Measurements from ENCODE around the gene ZNF536.

DNA sequence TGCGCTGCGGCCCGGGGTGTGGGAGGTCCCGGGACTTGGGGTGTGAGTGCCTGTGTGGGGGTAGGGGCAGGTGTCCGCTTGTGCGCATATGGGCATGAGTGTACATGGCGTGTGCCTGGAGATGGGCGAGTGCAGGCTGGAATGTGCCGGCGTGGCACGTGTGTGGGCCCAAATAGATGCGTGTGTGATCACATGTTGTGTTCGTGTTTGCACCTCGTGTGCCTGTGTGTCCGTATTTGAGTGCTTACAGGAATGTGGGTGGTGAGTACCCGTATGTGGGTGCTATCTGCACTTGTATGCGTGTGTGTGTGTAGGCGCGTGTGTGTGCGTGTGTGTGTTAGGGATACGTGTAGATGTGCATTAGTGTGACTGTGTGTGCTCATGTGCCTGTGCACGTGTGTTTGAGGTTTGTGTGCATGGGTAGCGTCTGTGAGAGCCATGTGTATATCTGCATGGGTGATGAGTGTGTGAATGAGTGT lies 3.4 kb downstream of the ZNF536 start:
- TF ChIP-seq IKZF2 (IDR thresholded peaks at IDR 0.05): no peak
- TF ChIP-seq POLR2AphosphoS5 (IDR thresholded peaks at IDR 0.05; ENCODE audit: low read length): no peak
- TF ChIP-seq ASH2L (IDR thresholded peaks at IDR 0.05; ENCODE audit: borderline replicate concordance, low read depth): no peak
- TF ChIP-seq, protein P1, sequence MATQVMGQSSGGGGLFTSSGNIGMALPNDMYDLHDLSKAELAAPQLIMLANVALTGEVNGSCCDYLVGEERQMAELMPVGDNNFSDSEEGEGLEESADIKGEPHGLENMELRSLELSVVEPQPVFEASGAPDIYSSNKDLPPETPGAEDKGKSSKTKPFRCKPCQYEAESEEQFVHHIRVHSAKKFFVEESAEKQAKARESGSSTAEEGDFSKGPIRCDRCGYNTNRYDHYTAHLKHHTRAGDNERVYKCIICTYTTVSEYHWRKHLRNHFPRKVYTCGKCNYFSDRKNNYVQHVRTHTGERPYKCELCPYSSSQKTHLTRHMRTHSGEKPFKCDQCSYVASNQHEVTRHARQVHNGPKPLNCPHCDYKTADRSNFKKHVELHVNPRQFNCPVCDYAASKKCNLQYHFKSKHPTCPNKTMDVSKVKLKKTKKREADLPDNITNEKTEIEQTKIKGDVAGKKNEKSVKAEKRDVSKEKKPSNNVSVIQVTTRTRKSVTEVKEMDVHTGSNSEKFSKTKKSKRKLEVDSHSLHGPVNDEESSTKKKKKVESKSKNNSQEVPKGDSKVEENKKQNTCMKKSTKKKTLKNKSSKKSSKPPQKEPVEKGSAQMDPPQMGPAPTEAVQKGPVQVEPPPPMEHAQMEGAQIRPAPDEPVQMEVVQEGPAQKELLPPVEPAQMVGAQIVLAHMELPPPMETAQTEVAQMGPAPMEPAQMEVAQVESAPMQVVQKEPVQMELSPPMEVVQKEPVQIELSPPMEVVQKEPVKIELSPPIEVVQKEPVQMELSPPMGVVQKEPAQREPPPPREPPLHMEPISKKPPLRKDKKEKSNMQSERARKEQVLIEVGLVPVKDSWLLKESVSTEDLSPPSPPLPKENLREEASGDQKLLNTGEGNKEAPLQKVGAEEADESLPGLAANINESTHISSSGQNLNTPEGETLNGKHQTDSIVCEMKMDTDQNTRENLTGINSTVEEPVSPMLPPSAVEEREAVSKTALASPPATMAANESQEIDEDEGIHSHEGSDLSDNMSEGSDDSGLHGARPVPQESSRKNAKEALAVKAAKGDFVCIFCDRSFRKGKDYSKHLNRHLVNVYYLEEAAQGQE (IDR thresholded peaks at IDR 0.05; ENCODE audit: low read depth, low read length): no peak
- TF ChIP-seq NR2C1 (IDR thresholded peaks at IDR 0.05): no peak
- no peak for TF ChIP-seq YBX1 (IDR thresholded peaks at IDR 0.05)
- TF ChIP-seq, protein P2, sequence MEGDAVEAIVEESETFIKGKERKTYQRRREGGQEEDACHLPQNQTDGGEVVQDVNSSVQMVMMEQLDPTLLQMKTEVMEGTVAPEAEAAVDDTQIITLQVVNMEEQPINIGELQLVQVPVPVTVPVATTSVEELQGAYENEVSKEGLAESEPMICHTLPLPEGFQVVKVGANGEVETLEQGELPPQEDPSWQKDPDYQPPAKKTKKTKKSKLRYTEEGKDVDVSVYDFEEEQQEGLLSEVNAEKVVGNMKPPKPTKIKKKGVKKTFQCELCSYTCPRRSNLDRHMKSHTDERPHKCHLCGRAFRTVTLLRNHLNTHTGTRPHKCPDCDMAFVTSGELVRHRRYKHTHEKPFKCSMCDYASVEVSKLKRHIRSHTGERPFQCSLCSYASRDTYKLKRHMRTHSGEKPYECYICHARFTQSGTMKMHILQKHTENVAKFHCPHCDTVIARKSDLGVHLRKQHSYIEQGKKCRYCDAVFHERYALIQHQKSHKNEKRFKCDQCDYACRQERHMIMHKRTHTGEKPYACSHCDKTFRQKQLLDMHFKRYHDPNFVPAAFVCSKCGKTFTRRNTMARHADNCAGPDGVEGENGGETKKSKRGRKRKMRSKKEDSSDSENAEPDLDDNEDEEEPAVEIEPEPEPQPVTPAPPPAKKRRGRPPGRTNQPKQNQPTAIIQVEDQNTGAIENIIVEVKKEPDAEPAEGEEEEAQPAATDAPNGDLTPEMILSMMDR (IDR thresholded peaks at IDR 0.05 in 2 of 3, conservative IDR thresholded peaks at IDR 0.05 in 1 of 3; ENCODE audit: control insufficient read depth in 2 of 3, extremely low read depth in 1 of 3, insufficient read depth in 1 of 3, low read depth in 3 of 3, low read length in 3 of 3): no peak
- no peak for TF ChIP-seq KDM1A (IDR thresholded peaks at IDR 0.05; ENCODE audit: borderline replicate concordance)
- TF ChIP-seq, protein P3, sequence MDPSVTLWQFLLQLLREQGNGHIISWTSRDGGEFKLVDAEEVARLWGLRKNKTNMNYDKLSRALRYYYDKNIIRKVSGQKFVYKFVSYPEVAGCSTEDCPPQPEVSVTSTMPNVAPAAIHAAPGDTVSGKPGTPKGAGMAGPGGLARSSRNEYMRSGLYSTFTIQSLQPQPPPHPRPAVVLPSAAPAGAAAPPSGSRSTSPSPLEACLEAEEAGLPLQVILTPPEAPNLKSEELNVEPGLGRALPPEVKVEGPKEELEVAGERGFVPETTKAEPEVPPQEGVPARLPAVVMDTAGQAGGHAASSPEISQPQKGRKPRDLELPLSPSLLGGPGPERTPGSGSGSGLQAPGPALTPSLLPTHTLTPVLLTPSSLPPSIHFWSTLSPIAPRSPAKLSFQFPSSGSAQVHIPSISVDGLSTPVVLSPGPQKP (IDR thresholded peaks at IDR 0.05; ENCODE audit: low read depth, low read length): no peak
